ENCODE results near the gene MSANTD1. TPM values are rescaled to one million over a fixed set of nuclear protein-coding genes. Genes with fewer than 3 reads are reported as not detected.

The MSANTD1 gene
- total and polyA plus RNA-seq, 10 of the 15 experiments (the other 5 are each of a cell fraction or from before 2014, with no cell fraction given) = 0.07 to 0.87 (median 0.22) TPM; not detected in 2

DNA sequence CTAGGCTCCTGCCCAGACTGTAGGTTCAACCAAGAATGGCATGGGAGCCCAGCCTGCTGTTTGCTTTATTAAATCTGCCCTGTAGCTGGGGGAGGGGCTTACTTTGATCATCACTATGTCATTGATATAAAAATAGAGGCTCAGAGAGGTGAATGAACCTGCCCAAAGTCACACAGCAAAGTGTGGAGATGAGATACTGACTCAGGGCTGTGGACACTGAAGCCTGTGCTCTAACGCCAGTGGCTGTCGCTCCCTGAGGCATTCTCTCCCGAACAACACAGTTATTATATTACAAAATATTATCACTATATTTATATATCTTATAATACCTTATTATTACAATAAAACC lies 3.5 kb downstream of the MSANTD1 start:
- in situ Hi-C loops (cut with MboI) (no loop called here), intact Hi-C loops (cut with micrococcal nuclease; ENCODE audit: unreplicated experiment) (no loop called here)
- no TSS peak for BruUV-seq (replicated peaks)
- TF ChIP-seq HCFC1 (IDR thresholded peaks at IDR 0.05; ENCODE audit: low read length) (no peak), POLR2AphosphoS5 (IDR thresholded peaks at IDR 0.05; ENCODE audit: low read length) (no peak), SMARCA5 (IDR thresholded peaks at IDR 0.05) (no peak), CHD4 (IDR thresholded peaks at IDR 0.05) (no peak), BHLHE40 (IDR thresholded peaks at IDR 0.05; ENCODE audit: borderline replicate concordance in 1 of 2, low read depth in 2 of 2, low read length in 1 of 2) (no peak), ZBTB4 (CRISPR knock-in tag; IDR thresholded peaks at IDR 0.05) (no peak), NBN (IDR thresholded peaks at IDR 0.05) (no peak), MTA2 (IDR thresholded peaks at IDR 0.05; ENCODE audit: low read depth) (no peak), REST (IDR thresholded peaks at IDR 0.05; ENCODE audit: low read depth, low read length) (no peak)
- TF ChIP-seq, protein P1, sequence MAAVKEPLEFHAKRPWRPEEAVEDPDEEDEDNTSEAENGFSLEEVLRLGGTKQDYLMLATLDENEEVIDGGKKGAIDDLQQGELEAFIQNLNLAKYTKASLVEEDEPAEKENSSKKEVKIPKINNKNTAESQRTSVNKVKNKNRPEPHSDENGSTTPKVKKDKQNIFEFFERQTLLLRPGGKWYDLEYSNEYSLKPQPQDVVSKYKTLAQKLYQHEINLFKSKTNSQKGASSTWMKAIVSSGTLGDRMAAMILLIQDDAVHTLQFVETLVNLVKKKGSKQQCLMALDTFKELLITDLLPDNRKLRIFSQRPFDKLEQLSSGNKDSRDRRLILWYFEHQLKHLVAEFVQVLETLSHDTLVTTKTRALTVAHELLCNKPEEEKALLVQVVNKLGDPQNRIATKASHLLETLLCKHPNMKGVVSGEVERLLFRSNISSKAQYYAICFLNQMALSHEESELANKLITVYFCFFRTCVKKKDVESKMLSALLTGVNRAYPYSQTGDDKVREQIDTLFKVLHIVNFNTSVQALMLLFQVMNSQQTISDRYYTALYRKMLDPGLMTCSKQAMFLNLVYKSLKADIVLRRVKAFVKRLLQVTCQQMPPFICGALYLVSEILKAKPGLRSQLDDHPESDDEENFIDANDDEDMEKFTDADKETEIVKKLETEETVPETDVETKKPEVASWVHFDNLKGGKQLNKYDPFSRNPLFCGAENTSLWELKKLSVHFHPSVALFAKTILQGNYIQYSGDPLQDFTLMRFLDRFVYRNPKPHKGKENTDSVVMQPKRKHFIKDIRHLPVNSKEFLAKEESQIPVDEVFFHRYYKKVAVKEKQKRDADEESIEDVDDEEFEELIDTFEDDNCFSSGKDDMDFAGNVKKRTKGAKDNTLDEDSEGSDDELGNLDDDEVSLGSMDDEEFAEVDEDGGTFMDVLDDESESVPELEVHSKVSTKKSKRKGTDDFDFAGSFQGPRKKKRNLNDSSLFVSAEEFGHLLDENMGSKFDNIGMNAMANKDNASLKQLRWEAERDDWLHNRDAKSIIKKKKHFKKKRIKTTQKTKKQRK (IDR thresholded peaks at IDR 0.05; ENCODE audit: low read depth, low read length) = no peak
- TF ChIP-seq, protein P2, sequence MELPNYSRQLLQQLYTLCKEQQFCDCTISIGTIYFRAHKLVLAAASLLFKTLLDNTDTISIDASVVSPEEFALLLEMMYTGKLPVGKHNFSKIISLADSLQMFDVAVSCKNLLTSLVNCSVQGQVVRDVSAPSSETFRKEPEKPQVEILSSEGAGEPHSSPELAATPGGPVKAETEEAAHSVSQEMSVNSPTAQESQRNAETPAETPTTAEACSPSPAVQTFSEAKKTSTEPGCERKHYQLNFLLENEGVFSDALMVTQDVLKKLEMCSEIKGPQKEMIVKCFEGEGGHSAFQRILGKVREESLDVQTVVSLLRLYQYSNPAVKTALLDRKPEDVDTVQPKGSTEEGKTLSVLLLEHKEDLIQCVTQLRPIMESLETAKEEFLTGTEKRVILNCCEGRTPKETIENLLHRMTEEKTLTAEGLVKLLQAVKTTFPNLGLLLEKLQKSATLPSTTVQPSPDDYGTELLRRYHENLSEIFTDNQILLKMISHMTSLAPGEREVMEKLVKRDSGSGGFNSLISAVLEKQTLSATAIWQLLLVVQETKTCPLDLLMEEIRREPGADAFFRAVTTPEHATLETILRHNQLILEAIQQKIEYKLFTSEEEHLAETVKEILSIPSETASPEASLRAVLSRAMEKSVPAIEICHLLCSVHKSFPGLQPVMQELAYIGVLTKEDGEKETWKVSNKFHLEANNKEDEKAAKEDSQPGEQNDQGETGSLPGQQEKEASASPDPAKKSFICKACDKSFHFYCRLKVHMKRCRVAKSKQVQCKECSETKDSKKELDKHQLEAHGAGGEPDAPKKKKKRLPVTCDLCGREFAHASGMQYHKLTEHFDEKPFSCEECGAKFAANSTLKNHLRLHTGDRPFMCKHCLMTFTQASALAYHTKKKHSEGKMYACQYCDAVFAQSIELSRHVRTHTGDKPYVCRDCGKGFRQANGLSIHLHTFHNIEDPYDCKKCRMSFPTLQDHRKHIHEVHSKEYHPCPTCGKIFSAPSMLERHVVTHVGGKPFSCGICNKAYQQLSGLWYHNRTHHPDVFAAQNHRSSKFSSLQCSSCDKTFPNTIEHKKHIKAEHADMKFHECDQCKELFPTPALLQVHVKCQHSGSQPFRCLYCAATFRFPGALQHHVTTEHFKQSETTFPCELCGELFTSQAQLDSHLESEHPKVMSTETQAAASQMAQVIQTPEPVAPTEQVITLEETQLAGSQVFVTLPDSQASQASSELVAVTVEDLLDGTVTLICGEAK (IDR thresholded peaks at IDR 0.05; ENCODE audit: borderline replicate concordance) = no peak

More for the DNA sequence above, 3.5 kb downstream of the MSANTD1 start:
- H3K27me3 ChIP-seq (replicated peaks in 1 of 2; ENCODE audit: control insufficient read depth in 2 of 2, insufficient read depth in 2 of 2, low read length in 1 of 2) = no peaks in the 10 kb centered on the region
- H4K20me1 ChIP-seq (ENCODE audit: control insufficient read depth, insufficient read depth) = no peaks in the 10 kb centered on the region
- H2AFZ ChIP-seq (ENCODE audit: control insufficient read depth, low read depth, low read length) = no peak overlapping the region
- no peaks in the 10 kb centered on the region for H3K36me3 ChIP-seq (ENCODE audit: control insufficient read depth in 2 of 2, insufficient read depth in 2 of 2, low read length in 1 of 2)
- no peaks in the 10 kb centered on the region for H3K9me3 ChIP-seq (replicated peaks; ENCODE audit: control insufficient read depth, insufficient read depth, low read length)
- H3K4me1 ChIP-seq (ENCODE audit: control insufficient read depth, insufficient read depth, low read length) = no peaks in the 10 kb centered on the region
- DNase-seq (ENCODE audit: low read depth, low spot score) (no peak), ATAC-seq (no peak), FAIRE-seq (no peak)
- no peak overlapping the region for H3K4me2 ChIP-seq (ENCODE audit: control insufficient read depth, insufficient read depth)
- CTCF ChIA-PET = no interaction called here
- no peaks in the 10 kb centered on the region for H3K79me2 ChIP-seq (ENCODE audit: control insufficient read depth, insufficient read depth, low read length)
- no peak overlapping the region for H3K27ac ChIP-seq (ENCODE audit: control insufficient read depth, insufficient read depth)
- RAD21 ChIA-PET (ENCODE audit: unreplicated experiment) = no interaction called here
- no peak overlapping the region for H3K4me3 ChIP-seq
- POLR2A ChIA-PET = no interaction called here
- WGBS (ENCODE audit: insufficient coverage, insufficient replicate concordance, low lambda C conversion rate, missing lambda C conversion rate) = 96% methylated on average over 3 of the region's 3 CpGs
- no peak overlapping the region for H3K9ac ChIP-seq (ENCODE audit: control insufficient read depth, insufficient read depth, low read length)
- SMC1A ChIA-PET (ENCODE audit: uncharacterized antibody, unreplicated experiment) = no interaction called here
